GM23338 (cell line): Measurements from ENCODE around the gene ETHE1. TPM values are rescaled to one million over a fixed set of nuclear protein-coding genes. Genes with fewer than 3 reads are reported as not detected.

Experiments
- ATAC-seq: fragments of 200-7000 bp; cut with Tn5 transposase; 3 replicates; pipeline ENCODE4 v1.9.1; 2020
- DNase-seq: peaks from one replicate; pipeline ENCODE4 v3.0.0-alpha.2; 2015; ENCODE audit warnings: low spot score
- H2AFZ ChIP-seq: fragments of 200-600 bp; sonication (generic); 2 replicates; pipeline ENCODE4 v1.8.0; 2016; ENCODE audit warnings: antibody characterized with exemption, mild to moderate bottlenecking, moderate library complexity
- H3F3A ChIP-seq: fragments of 200-600 bp; sonication (generic); replicated peaks from 2 replicates; pipeline ENCODE4 v1.8.0; 2017; ENCODE audit warnings: antibody characterized with exemption, mixed run types, low read depth
- H3K27ac ChIP-seq: fragments of 200-600 bp; sonication (generic); 2 replicates; pipeline ENCODE4 v1.6.1; 2016; ENCODE audit warnings: low read depth
- H3K27me3 ChIP-seq: fragments of 200-600 bp; sonication (generic); 2 replicates; pipeline ENCODE4 v1.8.0; 2016; ENCODE audit warnings: mild to moderate bottlenecking, mixed run types, moderate library complexity; ENCODE audit not compliant: insufficient read depth
- H3K36me3 ChIP-seq: fragments of 200-600 bp; sonication (generic); 2 replicates; pipeline ENCODE4 v1.8.0; 2016; ENCODE audit warnings: mild to moderate bottlenecking; ENCODE audit not compliant: insufficient read depth
- H3K4me1 ChIP-seq: fragments of 200-600 bp; sonication (generic); 2 replicates; pipeline ENCODE4 v1.8.0; 2016; ENCODE audit warnings: mild to moderate bottlenecking, moderate library complexity; ENCODE audit not compliant: insufficient read depth
- H3K4me2 ChIP-seq: fragments of 200-600 bp; sonication (generic); 2 replicates; pipeline ENCODE4 v1.7.1; 2017; ENCODE audit warnings: mixed run types
- H3K4me3 ChIP-seq: fragments of 200-600 bp; sonication (generic); 2 replicates; pipeline ENCODE4 v1.6.1; 2016; ENCODE audit warnings: mixed run types
- H3K79me2 ChIP-seq: fragments of 200-600 bp; sonication (generic); replicated peaks from 2 replicates; pipeline ENCODE4 v1.8.0; 2017; ENCODE audit warnings: mild to moderate bottlenecking; ENCODE audit not compliant: insufficient read depth
- H3K9me2 ChIP-seq: fragments of 200-600 bp; sonication (generic); 2 replicates; pipeline ENCODE4 v1.8.0; 2017; ENCODE audit not compliant: insufficient read depth
- H4K20me1 ChIP-seq: fragments of 200-600 bp; sonication (generic); replicated peaks from 2 replicates; pipeline ENCODE4 v1.8.0; 2017; ENCODE audit warnings: mild to moderate bottlenecking; ENCODE audit not compliant: insufficient read depth
- H3K27ac Mint-ChIP-seq: 2 replicates; pipeline ENCODE4 v1.8.0; 2020; ENCODE audit warnings: inconsistent platforms, mild to moderate bottlenecking, moderate library complexity, mixed read lengths
- H3K27me3 Mint-ChIP-seq: 3 replicates; pipeline ENCODE4 v1.8.0; 2022; ENCODE audit warnings: low read depth, mild to moderate bottlenecking, moderate library complexity, mixed read lengths, inconsistent platforms; ENCODE audit not compliant: insufficient read depth, poor library complexity
- H3K36me3 Mint-ChIP-seq: 3 replicates; pipeline ENCODE4 v1.8.0; 2021; ENCODE audit warnings: low read depth, mild to moderate bottlenecking, inconsistent platforms, moderate library complexity, mixed read lengths
- H3K4me1 Mint-ChIP-seq: 3 replicates; pipeline ENCODE4 v1.8.0; 2020; ENCODE audit warnings: mild to moderate bottlenecking, inconsistent platforms, mixed read lengths
- H3K4me3 Mint-ChIP-seq: 3 replicates; pipeline ENCODE4 v1.8.0; 2021; ENCODE audit warnings: moderate library complexity, mild to moderate bottlenecking, inconsistent platforms, mixed read lengths
- H3K9me3 Mint-ChIP-seq: 3 replicates; pipeline ENCODE4 v1.8.0; 2020; ENCODE audit warnings: moderate library complexity, mild to moderate bottlenecking, inconsistent platforms, mixed read lengths
- CREB1 ChIP-seq: fragments of 250-450 bp; sonication (Bioruptor Pico); IDR thresholded peaks from 2 replicates; pipeline ENCODE4 v1.5.0; 2020; ENCODE audit warnings: low read depth, mild to moderate bottlenecking, moderate library complexity
- ZNF114 ChIP-seq: fragments of 250-450 bp; sonication (Bioruptor Pico); IDR thresholded peaks from 2 replicates; pipeline ENCODE4 v1.5.0; 2020; ENCODE audit warnings: mild to moderate bottlenecking, moderate library complexity
- ZNF331 ChIP-seq: fragments of 250-450 bp; sonication (Bioruptor Pico); IDR thresholded peaks from 2 replicates; pipeline ENCODE4 v1.5.0; 2020; ENCODE audit warnings: low read depth, mild to moderate bottlenecking, moderate library complexity
- polyA plus RNA-seq: library from polyadenylated mRNA; unstranded; fragments of >200 nt; fragmentation: Nextera tagmentation; extraction: Ambion mirVana; gene quantifications from 2 replicates; pipeline ENCODE4 v1.2.1, GENCODE V29; 2016
- total RNA-seq: library from RNA; depleted of rRNA; stranded (reverse); fragments of >200 nt; shearing (Covaris generic); gene quantifications from 2 replicates; pipeline ENCODE4 v1.2.3, GENCODE V29; 2014
- TF ChIP-seq, protein P1 (sequence below), 2 experiments: fragments of 200-600 bp in 1 of 2; sonication (generic) in 1 of 2; conservative IDR thresholded peaks; 2 replicates each; pipeline versions ENCODE4 v1.5.1 to v1.6.1; 2016 to 2017; ENCODE audit warnings: antibody characterized with exemption in 2 of 2, low read depth in 2 of 2, mild to moderate bottlenecking in 2 of 2, moderate library complexity in 1 of 2
- TF ChIP-seq, protein P2 (sequence below): fragments of 250-450 bp; sonication (Bioruptor Pico); IDR thresholded peaks from 2 replicates; pipeline ENCODE4 v1.5.0; 2020; ENCODE audit warnings: mild to moderate bottlenecking, moderate library complexity

The ETHE1 gene
- total and polyA plus RNA-seq, 2 experiments from 2014 or later = 11.1 to 25.5 TPM

DNA sequence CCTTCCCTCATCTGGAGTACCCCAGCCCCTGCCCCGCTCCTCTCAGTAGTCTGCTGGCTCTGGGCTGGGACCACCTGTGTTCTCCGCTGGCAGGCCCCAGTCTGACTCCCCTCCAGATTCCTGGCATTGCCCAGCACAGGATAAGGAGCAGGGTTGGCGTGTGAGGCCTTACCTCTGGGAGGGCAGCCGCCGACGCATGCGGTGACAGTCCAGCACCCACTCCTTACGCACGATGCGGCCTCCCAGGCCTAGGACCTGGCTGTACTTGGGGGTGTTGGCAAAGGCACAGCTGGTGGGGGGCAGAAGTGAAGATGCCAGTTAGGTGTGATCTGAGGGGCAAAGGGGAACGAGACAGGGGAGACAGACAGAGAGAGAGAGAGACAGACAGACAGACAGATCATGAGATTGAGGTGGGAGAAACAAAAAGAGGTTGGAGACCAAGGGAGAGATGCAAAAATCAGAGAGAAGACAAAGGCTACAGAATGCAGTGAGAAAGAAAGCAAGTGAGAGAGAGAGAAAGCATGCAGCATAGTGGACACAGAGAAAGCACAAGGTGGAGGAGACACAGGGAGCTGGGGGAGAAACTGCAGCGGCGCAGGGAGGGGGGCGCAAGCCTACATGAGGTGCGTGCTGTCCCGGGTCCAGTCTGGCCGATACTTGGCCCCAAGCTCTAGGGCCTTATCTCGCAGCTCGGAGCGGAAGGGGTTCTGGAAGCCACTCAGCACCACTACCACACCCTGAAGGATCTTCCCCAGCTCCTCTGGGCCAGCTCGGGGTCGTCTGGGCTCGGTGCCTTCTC is 24.6 kb upstream of the ETHE1 start:
- Histone ChIP-seq H3K27me3 (no peaks in the 10 kb centered on the region), H3K4me3 (no peak overlapping the region), H3K79me2 (no peaks in the 10 kb centered on the region), H3K9me2 (no peaks in the 10 kb centered on the region), H3K4me2 (no peak overlapping the region), H3K4me1 (peaks cover 4% of the 10 kb centered on the region; the same call in 1 of the 2 replicates), H3F3A (no peaks in the 10 kb centered on the region), H3K36me3 (no peaks in the 10 kb centered on the region; the same call in 1 of the 2 replicates), H2AFZ (no peak overlapping the region), H4K20me1 (no peaks in the 10 kb centered on the region), H3K27ac (no peak overlapping the region)
- Mint-ChIP-seq H3K9me3 (no peaks in the 10 kb centered on the region), H3K36me3 (peaks cover 54% of the 10 kb centered on the region), H3K4me1 (peaks cover 9% of the 10 kb centered on the region), H3K4me3 (no peak overlapping the region; the same call in 2 of the 3 replicates), H3K27ac (peak overlapping the region; percentile 11; the same call in 1 of the 2 replicates), H3K27me3 (peaks cover 4% of the 10 kb centered on the region)
- TF ChIP-seq ZNF114 (CRISPR knock-in tag) (no peak), ZNF331 (no peak), CREB1 (CRISPR knock-in tag) (no peak)
- TF ChIP-seq, protein P1, sequence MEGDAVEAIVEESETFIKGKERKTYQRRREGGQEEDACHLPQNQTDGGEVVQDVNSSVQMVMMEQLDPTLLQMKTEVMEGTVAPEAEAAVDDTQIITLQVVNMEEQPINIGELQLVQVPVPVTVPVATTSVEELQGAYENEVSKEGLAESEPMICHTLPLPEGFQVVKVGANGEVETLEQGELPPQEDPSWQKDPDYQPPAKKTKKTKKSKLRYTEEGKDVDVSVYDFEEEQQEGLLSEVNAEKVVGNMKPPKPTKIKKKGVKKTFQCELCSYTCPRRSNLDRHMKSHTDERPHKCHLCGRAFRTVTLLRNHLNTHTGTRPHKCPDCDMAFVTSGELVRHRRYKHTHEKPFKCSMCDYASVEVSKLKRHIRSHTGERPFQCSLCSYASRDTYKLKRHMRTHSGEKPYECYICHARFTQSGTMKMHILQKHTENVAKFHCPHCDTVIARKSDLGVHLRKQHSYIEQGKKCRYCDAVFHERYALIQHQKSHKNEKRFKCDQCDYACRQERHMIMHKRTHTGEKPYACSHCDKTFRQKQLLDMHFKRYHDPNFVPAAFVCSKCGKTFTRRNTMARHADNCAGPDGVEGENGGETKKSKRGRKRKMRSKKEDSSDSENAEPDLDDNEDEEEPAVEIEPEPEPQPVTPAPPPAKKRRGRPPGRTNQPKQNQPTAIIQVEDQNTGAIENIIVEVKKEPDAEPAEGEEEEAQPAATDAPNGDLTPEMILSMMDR (conservative IDR thresholded peaks at IDR 0.05; ENCODE audit: low read depth in 2 of 2) = no peak
- TF ChIP-seq, protein P2, sequence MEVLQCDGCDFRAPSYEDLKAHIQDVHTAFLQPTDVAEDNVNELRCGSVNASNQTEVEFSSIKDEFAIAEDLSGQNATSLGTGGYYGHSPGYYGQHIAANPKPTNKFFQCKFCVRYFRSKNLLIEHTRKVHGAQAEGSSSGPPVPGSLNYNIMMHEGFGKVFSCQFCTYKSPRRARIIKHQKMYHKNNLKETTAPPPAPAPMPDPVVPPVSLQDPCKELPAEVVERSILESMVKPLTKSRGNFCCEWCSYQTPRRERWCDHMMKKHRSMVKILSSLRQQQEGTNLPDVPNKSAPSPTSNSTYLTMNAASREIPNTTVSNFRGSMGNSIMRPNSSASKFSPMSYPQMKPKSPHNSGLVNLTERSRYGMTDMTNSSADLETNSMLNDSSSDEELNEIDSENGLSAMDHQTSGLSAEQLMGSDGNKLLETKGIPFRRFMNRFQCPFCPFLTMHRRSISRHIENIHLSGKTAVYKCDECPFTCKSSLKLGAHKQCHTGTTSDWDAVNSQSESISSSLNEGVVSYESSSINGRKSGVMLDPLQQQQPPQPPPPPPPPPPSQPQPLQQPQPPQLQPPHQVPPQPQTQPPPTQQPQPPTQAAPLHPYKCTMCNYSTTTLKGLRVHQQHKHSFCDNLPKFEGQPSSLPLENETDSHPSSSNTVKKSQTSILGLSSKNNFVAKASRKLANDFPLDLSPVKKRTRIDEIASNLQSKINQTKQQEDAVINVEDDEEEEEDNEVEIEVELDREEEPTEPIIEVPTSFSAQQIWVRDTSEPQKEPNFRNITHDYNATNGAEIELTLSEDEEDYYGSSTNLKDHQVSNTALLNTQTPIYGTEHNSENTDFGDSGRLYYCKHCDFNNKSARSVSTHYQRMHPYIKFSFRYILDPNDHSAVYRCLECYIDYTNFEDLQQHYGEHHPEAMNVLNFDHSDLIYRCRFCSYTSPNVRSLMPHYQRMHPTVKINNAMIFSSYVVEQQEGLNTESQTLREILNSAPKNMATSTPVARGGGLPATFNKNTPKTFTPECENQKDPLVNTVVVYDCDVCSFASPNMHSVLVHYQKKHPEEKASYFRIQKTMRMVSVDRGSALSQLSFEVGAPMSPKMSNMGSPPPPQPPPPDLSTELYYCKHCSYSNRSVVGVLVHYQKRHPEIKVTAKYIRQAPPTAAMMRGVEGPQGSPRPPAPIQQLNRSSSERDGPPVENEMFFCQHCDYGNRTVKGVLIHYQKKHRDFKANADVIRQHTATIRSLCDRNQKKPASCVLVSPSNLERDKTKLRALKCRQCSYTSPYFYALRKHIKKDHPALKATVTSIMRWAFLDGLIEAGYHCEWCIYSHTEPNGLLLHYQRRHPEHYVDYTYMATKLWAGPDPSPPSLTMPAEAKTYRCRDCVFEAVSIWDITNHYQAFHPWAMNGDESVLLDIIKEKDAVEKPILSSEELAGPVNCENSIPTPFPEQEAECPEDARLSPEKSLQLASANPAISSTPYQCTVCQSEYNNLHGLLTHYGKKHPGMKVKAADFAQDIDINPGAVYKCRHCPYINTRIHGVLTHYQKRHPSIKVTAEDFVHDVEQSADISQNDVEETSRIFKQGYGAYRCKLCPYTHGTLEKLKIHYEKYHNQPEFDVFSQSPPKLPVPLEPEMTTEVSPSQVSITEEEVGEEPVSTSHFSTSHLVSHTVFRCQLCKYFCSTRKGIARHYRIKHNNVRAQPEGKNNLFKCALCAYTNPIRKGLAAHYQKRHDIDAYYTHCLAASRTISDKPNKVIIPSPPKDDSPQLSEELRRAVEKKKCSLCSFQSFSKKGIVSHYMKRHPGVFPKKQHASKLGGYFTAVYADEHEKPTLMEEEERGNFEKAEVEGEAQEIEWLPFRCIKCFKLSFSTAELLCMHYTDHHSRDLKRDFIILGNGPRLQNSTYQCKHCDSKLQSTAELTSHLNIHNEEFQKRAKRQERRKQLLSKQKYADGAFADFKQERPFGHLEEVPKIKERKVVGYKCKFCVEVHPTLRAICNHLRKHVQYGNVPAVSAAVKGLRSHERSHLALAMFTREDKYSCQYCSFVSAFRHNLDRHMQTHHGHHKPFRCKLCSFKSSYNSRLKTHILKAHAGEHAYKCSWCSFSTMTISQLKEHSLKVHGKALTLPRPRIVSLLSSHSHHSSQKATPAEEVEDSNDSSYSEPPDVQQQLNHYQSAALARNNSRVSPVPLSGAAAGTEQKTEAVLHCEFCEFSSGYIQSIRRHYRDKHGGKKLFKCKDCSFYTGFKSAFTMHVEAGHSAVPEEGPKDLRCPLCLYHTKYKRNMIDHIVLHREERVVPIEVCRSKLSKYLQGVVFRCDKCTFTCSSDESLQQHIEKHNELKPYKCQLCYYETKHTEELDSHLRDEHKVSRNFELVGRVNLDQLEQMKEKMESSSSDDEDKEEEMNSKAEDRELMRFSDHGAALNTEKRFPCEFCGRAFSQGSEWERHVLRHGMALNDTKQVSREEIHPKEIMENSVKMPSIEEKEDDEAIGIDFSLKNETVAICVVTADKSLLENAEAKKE (CRISPR knock-in tag) = no peak
- DNase-seq = no peak
- no peak for ATAC-seq
